Natural killer cell treated with Interleukin-12 subunit alpha and Interleukin-12 subunit beta and Interleukin-15 and Interleukin-18, amount 100 ng/mL, for 72 hours (primary cell): ENCODE data around the gene SLC24A4. TPM values are rescaled to one million over a fixed set of nuclear protein-coding genes. Genes with fewer than 3 reads are reported as not detected.

Experiments
- ATAC-seq, 2 donors: fragments of 150-1000 bp; cut with Tn5 transposase in 1 of 2; sonication (Bioruptor Pico), chemical (Tn5 transposase) in 1 of 2; 2 replicates each; pipeline ENCODE4 v1.10.0; 2021
- DNase-seq: peaks from one replicate; pipeline ENCODE4 v3.0.0; 2022; ENCODE audit warnings: low spot score
- H3K27ac Mint-ChIP-seq, 2 donors: 1 replicate in 1 of 2; 2 replicates in 1 of 2; pipeline ENCODE4 v1.8.0; 2022; ENCODE audit warnings: mixed read lengths in 2 of 2, mild to moderate bottlenecking in 1 of 2, moderate library complexity in 1 of 2
- H3K27me3 Mint-ChIP-seq, 2 donors: 1 replicate in 1 of 2; 2 replicates in 1 of 2; pipeline ENCODE4 v1.8.0; 2022; ENCODE audit warnings: mixed read lengths in 2 of 2
- H3K36me3 Mint-ChIP-seq: one replicate; pipeline ENCODE4 v1.8.0; 2022; ENCODE audit warnings: mixed read lengths
- H3K4me1 Mint-ChIP-seq, 2 donors: 1 replicate in 1 of 2; 2 replicates in 1 of 2; pipeline ENCODE4 v1.8.0; 2022; ENCODE audit warnings: low read depth in 2 of 2, mixed read lengths in 2 of 2, mild to moderate bottlenecking in 1 of 2
- H3K4me3 Mint-ChIP-seq: one replicate; pipeline ENCODE4 v1.8.0; 2022; ENCODE audit warnings: mixed read lengths
- H3K9me3 Mint-ChIP-seq: 2 replicates; pipeline ENCODE4 v1.8.0; 2022; ENCODE audit warnings: mixed read lengths
- total RNA-seq, 2 donors: library from RNA; stranded (reverse); gene quantifications; one replicate each; pipeline ENCODE4 v1.2.3, GENCODE V29; 2022

The SLC24A4 gene
- total RNA-seq, 2 donors from 2014 or later = 0.17 to 0.36 TPM

- no peak for ATAC-seq
- Mint-ChIP-seq H3K27me3 (peaks cover 9 to 12% of the 10 kb centered on the region in 2 donors), H3K4me3 (no peak overlapping the region)
Measured at GRCh38 chr14:92362781-92363235, 39.8 kb downstream of the SLC24A4 start.

GRCh38 chr14:92366237-92366636 is 43.3 kb downstream of the SLC24A4 start:
- no peaks in the 10 kb centered on the region for H3K36me3 Mint-ChIP-seq
- H3K9me3 Mint-ChIP-seq = no peaks in the 10 kb centered on the region
- H3K27me3 Mint-ChIP-seq = peaks cover 7 to 9% of the 10 kb centered on the region in 2 donors
- H3K4me3 Mint-ChIP-seq = no peak overlapping the region
- H3K27ac Mint-ChIP-seq = no peak overlapping the region
- H3K4me1 Mint-ChIP-seq = peaks cover 0 to 7% of the 10 kb centered on the region in 2 donors
- ATAC-seq (no peak), DNase-seq (no peak)

More at GRCh38 chr14:92362781-92363235, 39.8 kb downstream of the SLC24A4 start:
- H3K4me1 Mint-ChIP-seq = peaks cover 0 to 8% of the 10 kb centered on the region in 2 donors
- no peaks in the 10 kb centered on the region for H3K9me3 Mint-ChIP-seq
- no peak for DNase-seq
- H3K27ac Mint-ChIP-seq = no peak overlapping the region
- H3K36me3 Mint-ChIP-seq = no peaks in the 10 kb centered on the region

DNA sequence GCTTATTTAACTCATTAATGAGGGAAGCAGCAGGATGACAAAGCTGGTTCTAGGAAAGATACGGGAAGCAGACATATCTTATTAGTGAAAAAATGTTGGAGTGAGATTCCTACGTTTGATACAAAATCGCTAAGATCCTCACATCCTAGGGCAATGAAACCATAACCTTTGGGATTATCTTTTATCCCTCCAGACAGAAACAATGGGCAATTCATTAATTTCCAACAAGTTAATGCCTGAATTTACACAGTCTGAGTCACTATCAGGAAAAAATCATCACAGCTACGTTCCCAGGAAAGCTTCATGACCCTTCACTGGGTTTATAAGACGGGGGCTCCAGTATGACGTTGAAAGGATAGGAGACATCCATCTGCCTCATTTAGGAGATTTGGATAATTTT is 45.0 kb downstream of the SLC24A4 start:
- Mint-ChIP-seq H3K4me1 (no peaks in the 10 kb centered on the region), H3K4me3 (no peak overlapping the region), H3K9me3 (peaks cover 3% of the 10 kb centered on the region), H3K27ac (no peak overlapping the region), H3K36me3 (no peaks in the 10 kb centered on the region), H3K27me3 (peaks cover 5 to 9% of the 10 kb centered on the region in 2 donors)
- ATAC-seq = no peak
- no peak for DNase-seq

GRCh38 chr14:92369097-92369496 is 46.1 kb downstream of the SLC24A4 start:
- ATAC-seq (no peak), DNase-seq (no peak)
- Mint-ChIP-seq H3K4me3 (no peak overlapping the region), H3K36me3 (no peaks in the 10 kb centered on the region), H3K4me1 (no peaks in the 10 kb centered on the region), H3K27me3 (peaks cover 2% of the 10 kb centered on the region in 2 donors), H3K27ac (no peak overlapping the region), H3K9me3 (peaks cover 3% of the 10 kb centered on the region)

GRCh38 chr14:92372230-92372629 is 49.3 kb downstream of the SLC24A4 start:
- Mint-ChIP-seq H3K27ac (no peak overlapping the region), H3K4me3 (no peak overlapping the region), H3K9me3 (peaks cover 3% of the 10 kb centered on the region), H3K27me3 (peaks cover 2% of the 10 kb centered on the region in 2 donors), H3K36me3 (no peaks in the 10 kb centered on the region), H3K4me1 (no peaks in the 10 kb centered on the region)
- DNase-seq (no peak), ATAC-seq (peak in 1 of 2 donors; percentile 20)

DNA sequence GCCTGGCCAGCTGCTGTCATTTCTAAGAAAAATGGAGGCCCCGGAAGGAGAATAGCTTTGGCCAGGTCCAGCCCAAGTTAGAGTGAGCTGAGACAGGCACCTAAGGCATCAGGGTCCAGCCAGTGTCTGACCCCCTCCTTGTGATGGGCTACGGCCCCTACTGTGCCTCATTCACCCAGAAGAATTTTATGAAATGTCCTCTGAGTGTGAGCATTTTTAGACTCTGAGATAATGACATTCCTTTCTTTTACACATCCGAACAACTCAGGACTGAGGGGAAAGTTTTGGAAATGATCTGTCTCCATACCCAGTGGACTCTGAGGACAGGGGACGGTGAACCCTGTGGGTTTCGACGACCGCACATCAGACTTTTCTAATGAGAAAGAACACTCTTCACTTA is 50.4 kb downstream of the SLC24A4 start:
- Mint-ChIP-seq H3K27me3 (peaks cover 3 to 8% of the 10 kb centered on the region in 2 donors), H3K9me3 (peaks cover 3% of the 10 kb centered on the region), H3K27ac (no peak overlapping the region), H3K4me1 (no peaks in the 10 kb centered on the region), H3K36me3 (no peaks in the 10 kb centered on the region), H3K4me3 (no peak overlapping the region)
- DNase-seq (no peak), ATAC-seq (no peak)

DNA sequence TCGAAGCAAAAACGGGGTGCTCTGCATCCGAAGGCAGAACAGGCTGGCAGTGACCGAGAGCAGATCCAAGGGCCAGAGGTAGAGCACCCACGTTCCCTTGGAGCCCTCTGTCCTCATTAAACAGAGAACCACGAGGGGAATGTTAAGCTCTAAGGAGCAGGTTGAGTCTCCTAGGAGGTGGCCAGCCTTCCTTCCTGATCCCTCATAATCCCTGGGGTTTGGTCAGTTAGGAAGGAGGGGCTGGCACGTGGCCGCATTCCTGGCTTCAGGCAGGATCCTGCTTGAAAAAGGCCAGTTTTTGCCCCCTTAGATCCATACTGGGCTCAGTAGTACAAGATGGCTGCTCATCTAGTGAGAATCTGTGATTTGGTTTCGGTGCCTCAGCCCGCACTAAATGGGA is 57.2 kb downstream of the SLC24A4 start:
- no peaks in the 10 kb centered on the region for H3K4me1 Mint-ChIP-seq
- ATAC-seq (no peak), DNase-seq (no peak)
- H3K27me3 Mint-ChIP-seq = peaks cover 3 to 8% of the 10 kb centered on the region in 2 donors
- H3K4me3 Mint-ChIP-seq = no peak overlapping the region
- H3K36me3 Mint-ChIP-seq = no peaks in the 10 kb centered on the region
- H3K9me3 Mint-ChIP-seq = no peaks in the 10 kb centered on the region
- no peak overlapping the region for H3K27ac Mint-ChIP-seq

DNA sequence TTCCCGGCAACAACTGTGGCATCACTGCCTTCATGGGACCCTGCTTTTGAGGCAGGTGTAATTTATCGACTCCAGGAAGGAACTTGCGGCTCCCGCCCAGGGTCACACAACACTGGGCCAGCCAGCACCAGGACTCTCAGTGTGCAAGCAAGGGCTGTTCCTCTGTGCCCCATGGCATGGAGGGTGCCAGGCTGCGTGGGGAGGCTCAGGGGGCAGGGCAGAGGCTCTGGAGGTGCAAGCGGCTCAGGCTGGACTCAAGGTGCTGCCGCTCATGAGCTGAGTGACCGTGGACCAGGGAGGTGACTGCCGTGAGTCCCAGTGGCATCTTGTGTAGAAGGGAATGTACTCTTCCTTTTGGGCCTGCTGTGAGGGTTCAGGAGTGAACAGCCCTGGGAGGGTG is 57.6 kb downstream of the SLC24A4 start:
- H3K9me3 Mint-ChIP-seq = no peaks in the 10 kb centered on the region
- no peak overlapping the region for H3K4me3 Mint-ChIP-seq
- H3K27me3 Mint-ChIP-seq = peaks cover 3 to 8% of the 10 kb centered on the region in 2 donors
- no peaks in the 10 kb centered on the region for H3K36me3 Mint-ChIP-seq
- ATAC-seq = no peak
- no peak overlapping the region for H3K27ac Mint-ChIP-seq
- no peak for DNase-seq
- no peaks in the 10 kb centered on the region for H3K4me1 Mint-ChIP-seq

DNA sequence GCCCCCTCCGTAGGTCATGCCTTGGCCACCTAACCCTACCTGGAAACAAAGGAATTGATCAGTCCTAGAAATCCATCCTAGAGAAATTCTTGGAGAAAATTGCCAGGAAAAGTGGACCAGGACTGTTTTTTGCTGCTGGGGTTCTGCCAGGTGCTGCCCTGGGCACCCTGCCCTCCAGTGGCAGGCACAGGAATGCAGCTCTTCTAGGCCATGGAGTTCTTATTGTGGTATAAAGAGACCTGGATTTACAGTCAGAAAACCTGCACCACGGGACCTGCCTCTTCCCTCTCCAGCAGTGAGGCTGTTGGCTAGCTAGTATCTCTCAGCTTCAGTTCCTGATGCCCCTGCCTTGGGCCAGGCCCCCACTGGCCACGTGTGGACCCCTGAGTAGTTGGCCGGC is 59.7 kb downstream of the SLC24A4 start:
- ATAC-seq (no peak), DNase-seq (no peak)
- H3K27me3 Mint-ChIP-seq = peaks cover 0 to 2% of the 10 kb centered on the region in 2 donors
- no peaks in the 10 kb centered on the region for H3K9me3 Mint-ChIP-seq
- H3K36me3 Mint-ChIP-seq = no peaks in the 10 kb centered on the region
- H3K27ac Mint-ChIP-seq = no peak overlapping the region
- no peak overlapping the region for H3K4me3 Mint-ChIP-seq
- H3K4me1 Mint-ChIP-seq = no peaks in the 10 kb centered on the region

- Mint-ChIP-seq H3K27me3 (no peaks in the 10 kb centered on the region), H3K4me3 (no peak overlapping the region), H3K27ac (no peak overlapping the region), H3K9me3 (no peaks in the 10 kb centered on the region), H3K4me1 (no peaks in the 10 kb centered on the region), H3K36me3 (no peaks in the 10 kb centered on the region)
- no peak for ATAC-seq
- no peak for DNase-seq
Measured at GRCh38 chr14:92383805-92384204, 60.8 kb downstream of the SLC24A4 start.

- DNase-seq = no peak
- no peaks in the 10 kb centered on the region for H3K27me3 Mint-ChIP-seq
- no peaks in the 10 kb centered on the region for H3K9me3 Mint-ChIP-seq
- H3K36me3 Mint-ChIP-seq = no peaks in the 10 kb centered on the region
- peak overlapping the region in 1 of 2 donors; percentile 45 for H3K27ac Mint-ChIP-seq
- ATAC-seq = no peak
- H3K4me3 Mint-ChIP-seq = no peak overlapping the region
- peaks cover 2% of the 10 kb centered on the region in 2 donors for H3K4me1 Mint-ChIP-seq
Measured at GRCh38 chr14:92384461-92385133, 61.6 kb downstream of the SLC24A4 start.

DNA sequence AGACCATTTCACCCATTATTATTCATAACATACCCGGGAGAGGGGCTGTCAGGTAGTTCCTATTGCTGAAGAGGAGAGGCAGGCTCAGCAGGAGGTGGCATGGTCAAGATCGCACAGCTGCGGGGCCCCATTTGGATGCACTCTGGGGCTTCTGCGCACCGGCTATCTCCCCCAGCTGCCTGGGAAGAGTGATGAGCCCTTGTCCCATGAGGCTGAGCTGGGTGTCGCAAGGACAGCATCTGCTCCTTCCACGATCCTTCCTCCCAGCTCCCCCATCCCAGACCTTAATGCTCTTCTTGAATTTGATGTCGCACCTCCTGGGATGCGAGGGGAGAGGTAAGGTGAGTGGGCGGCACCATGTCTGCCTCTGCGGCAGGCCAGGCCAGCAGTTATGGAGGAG is 62.6 kb downstream of the SLC24A4 start:
- Mint-ChIP-seq H3K27ac (no peak overlapping the region), H3K4me1 (peaks cover 8 to 12% of the 10 kb centered on the region in 2 donors), H3K4me3 (no peak overlapping the region), H3K9me3 (no peaks in the 10 kb centered on the region), H3K27me3 (no peaks in the 10 kb centered on the region), H3K36me3 (no peaks in the 10 kb centered on the region)
- ATAC-seq (no peak), DNase-seq (no peak)

DNA sequence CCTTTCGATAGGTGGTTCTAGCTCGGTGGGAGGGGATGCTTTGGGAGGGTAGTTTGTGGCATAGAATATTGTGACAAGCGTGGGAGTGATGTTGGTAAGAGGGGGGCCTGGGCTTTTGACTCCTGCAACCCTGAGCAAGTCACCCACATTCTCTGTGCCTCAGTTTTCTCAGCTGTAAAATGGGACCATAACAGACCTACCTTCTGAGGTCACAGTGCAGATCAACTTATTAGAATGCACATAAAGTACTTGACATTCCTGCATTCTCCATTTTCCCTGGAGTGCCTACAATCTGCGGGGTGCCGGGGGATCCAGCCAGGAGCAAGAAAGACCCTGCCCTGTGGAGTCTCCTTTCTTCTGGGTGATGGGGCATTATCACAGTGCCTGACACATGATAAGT is 63.2 kb downstream of the SLC24A4 start:
- peaks cover 8 to 12% of the 10 kb centered on the region in 2 donors for H3K4me1 Mint-ChIP-seq
- no peak overlapping the region for H3K4me3 Mint-ChIP-seq
- no peak for DNase-seq
- H3K27me3 Mint-ChIP-seq = no peaks in the 10 kb centered on the region
- H3K27ac Mint-ChIP-seq = no peak overlapping the region
- ATAC-seq = no peak
- H3K9me3 Mint-ChIP-seq = no peaks in the 10 kb centered on the region
- H3K36me3 Mint-ChIP-seq = no peaks in the 10 kb centered on the region

DNA sequence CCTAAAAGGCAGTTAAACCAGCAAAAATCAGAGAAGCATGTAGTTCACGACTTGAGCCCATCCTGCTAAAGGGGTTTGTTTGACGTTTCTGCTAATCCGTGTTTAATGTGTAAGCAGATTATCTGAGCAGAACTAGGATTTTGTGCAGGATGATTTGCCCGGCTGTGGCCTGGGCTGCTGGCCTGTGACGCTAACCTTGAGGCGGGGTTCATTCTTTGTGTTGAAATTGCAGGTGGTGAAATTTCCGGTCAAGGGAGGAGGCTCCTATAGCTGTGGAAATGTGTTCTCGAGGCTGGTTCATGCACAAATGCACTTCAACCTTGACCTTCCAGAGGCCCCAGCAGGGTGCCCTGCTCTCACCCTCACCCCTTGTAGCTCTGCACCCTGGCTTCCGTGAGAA is 63.7 kb downstream of the SLC24A4 start:
- Mint-ChIP-seq H3K4me1 (peaks cover 8 to 12% of the 10 kb centered on the region in 2 donors), H3K36me3 (no peaks in the 10 kb centered on the region)

GRCh38 chr14:92387578-92387977 is 64.6 kb downstream of the SLC24A4 start:
- DNase-seq = no peak
- H3K27me3 Mint-ChIP-seq = no peaks in the 10 kb centered on the region

More for the DNA sequence above, 63.7 kb downstream of the SLC24A4 start:
- Mint-ChIP-seq H3K27ac (no peak overlapping the region), H3K9me3 (no peaks in the 10 kb centered on the region), H3K27me3 (no peaks in the 10 kb centered on the region), H3K4me3 (no peak overlapping the region)
- no peak for ATAC-seq
- DNase-seq = no peak

More at GRCh38 chr14:92387578-92387977, 64.6 kb downstream of the SLC24A4 start:
- H3K4me1 Mint-ChIP-seq = peaks cover 8 to 12% of the 10 kb centered on the region in 2 donors
- H3K36me3 Mint-ChIP-seq = no peaks in the 10 kb centered on the region
- H3K27ac Mint-ChIP-seq = no peak overlapping the region
- H3K4me3 Mint-ChIP-seq = no peak overlapping the region
- no peaks in the 10 kb centered on the region for H3K9me3 Mint-ChIP-seq
- no peak for ATAC-seq
